OCI-LY1 (cell line): ENCODE results near the gene RAB15.

Experiments used
- EZH2 ChIP-seq: fragments of 200-600 bp; sonication (generic), shearing (Covaris generic); IDR thresholded peaks from 2 replicates; pipeline ENCODE4 v1.8.0; 2017; ENCODE audit warnings: borderline replicate concordance, mixed run types, mild to moderate bottlenecking, antibody characterized with exemption, low read length, moderate library complexity, mixed read lengths
- TF ChIP-seq, protein P1 (sequence below): fragments of 200-600 bp; sonication (generic), shearing (Covaris generic); IDR thresholded peaks from 2 replicates; pipeline ENCODE4 v1.5.1; 2017; ENCODE audit warnings: mild to moderate bottlenecking, antibody characterized with exemption, low read length, moderate library complexity, mixed read lengths

DNA sequence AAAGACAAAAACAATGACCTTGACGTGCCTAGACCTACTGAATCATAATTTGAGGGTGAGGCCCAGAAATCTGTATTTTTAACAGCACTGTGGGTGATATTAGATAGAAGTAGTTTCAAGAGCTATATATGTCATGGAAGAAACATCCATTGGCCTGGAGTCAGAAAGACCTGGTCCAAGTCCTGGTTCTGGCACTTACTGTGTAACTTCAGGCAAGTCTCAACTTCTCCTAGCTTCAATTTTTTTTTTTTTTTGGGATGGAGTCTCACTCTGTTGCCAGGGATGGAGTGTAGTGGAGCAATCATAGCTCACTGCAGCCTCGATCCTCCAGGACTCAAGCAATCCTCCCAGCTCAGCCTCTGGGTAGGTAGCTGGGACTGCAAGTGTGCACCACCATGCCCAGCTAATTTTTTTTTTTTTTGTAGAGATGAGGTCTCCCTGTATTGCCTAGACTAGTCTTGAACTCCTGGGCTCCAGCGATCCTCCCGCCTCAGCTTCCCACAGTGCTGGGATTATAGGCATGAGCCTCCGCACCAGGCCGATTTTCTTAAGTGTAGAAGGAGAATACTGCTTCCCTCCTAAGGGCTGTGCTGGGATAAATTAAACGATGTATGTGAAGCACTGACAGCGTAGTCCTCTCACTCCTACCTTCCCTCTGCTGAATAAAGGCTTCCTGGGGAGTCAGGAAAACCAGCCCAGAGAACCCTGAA lies 15.3 kb downstream of the RAB15 start:
- TF ChIP-seq, protein P1, sequence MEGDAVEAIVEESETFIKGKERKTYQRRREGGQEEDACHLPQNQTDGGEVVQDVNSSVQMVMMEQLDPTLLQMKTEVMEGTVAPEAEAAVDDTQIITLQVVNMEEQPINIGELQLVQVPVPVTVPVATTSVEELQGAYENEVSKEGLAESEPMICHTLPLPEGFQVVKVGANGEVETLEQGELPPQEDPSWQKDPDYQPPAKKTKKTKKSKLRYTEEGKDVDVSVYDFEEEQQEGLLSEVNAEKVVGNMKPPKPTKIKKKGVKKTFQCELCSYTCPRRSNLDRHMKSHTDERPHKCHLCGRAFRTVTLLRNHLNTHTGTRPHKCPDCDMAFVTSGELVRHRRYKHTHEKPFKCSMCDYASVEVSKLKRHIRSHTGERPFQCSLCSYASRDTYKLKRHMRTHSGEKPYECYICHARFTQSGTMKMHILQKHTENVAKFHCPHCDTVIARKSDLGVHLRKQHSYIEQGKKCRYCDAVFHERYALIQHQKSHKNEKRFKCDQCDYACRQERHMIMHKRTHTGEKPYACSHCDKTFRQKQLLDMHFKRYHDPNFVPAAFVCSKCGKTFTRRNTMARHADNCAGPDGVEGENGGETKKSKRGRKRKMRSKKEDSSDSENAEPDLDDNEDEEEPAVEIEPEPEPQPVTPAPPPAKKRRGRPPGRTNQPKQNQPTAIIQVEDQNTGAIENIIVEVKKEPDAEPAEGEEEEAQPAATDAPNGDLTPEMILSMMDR, result no peak
- TF ChIP-seq EZH2, result no peak
